HG03469 (cell line): Measurements from ENCODE around the gene ACOXL.
"Not testable (repeated sequence)": the region's sequence is repeated elsewhere in the genome, so short reads cannot be mapped to it uniquely, and the experiment has no call there.

Experiments
- ATAC-seq: cut with Tn5 transposase; IDR thresholded peaks from one replicate; pipeline ENCODE4 v1.9.1; 2021; ENCODE audit warnings: mild to moderate bottlenecking, moderate library complexity, moderate number of reproducible peaks; ENCODE audit not compliant: unreplicated experiment

Gene ACOXL

DNA sequence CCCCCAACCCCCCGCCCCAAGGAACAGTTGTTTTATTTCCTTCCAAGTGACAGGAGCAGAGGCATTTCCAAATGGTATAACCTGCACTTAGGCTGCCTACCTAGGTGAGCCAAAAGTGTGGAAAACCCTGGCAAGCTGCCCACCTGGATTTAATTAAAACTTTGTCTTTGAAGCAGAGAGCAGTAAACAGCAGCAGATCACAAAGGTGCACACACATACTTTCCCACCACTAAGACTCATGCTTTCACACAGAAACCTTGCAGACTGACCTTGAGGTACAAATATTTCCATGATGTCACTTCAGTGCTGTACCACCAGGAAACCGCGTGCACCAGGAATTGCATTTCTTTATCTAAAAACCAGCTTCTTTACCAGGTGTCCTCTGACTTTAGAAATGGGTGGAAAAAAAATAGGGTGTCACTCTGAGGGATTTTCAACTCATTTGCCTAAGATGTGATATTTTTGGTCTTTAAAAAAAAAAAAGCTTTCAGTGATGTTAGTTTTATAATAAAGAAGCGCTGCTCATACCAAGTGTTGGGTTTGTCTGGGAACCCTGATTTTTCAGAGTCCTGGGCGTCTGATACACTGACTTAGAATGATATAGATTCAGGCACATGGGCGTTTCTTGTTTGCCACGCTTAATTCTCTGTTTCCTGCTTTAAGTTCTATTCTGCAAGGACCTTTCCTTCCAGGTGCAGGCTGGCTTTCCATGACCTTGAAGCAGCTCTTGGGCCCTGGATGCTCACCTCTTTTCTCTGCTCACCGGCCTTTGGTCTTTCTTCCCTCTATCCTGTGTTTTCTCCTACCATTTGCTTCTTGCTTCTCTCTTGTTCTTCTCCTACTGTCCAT, 317.6 kb downstream of the ACOXL start:
- peak; percentile 39 for ATAC-seq

GRCh38 chr2:111050701-111051376, 318.5 kb downstream of the ACOXL start:
- ATAC-seq, result no peak

DNA sequence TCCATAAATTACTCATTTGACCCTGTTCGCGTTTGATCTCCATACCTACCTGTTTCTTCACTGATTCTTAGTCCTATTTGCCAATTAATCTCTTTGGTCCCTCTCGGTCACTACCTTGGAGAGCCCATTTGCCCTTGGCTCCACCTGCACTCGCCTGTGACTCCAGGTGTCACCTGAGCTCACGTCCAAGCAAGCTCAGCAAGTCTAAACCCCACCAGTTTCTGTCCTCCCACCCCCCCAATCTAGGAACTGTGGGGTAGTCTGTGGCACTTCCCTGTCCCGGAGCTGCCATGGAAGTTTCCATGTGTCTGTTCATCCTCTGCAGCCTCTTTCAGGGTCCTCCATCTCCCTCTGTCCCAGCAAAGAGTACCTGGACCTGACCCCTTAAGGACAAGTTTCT, 320.2 kb downstream of the ACOXL start:
- ATAC-seq, result no peak

GRCh38 chr2:111053266-111053665, 320.9 kb downstream of the ACOXL start:
- ATAC-seq, result no peak

- no peak for ATAC-seq
These were observed 321.6 kb downstream of the ACOXL start for GRCh38 chr2:111053825-111054515.

DNA sequence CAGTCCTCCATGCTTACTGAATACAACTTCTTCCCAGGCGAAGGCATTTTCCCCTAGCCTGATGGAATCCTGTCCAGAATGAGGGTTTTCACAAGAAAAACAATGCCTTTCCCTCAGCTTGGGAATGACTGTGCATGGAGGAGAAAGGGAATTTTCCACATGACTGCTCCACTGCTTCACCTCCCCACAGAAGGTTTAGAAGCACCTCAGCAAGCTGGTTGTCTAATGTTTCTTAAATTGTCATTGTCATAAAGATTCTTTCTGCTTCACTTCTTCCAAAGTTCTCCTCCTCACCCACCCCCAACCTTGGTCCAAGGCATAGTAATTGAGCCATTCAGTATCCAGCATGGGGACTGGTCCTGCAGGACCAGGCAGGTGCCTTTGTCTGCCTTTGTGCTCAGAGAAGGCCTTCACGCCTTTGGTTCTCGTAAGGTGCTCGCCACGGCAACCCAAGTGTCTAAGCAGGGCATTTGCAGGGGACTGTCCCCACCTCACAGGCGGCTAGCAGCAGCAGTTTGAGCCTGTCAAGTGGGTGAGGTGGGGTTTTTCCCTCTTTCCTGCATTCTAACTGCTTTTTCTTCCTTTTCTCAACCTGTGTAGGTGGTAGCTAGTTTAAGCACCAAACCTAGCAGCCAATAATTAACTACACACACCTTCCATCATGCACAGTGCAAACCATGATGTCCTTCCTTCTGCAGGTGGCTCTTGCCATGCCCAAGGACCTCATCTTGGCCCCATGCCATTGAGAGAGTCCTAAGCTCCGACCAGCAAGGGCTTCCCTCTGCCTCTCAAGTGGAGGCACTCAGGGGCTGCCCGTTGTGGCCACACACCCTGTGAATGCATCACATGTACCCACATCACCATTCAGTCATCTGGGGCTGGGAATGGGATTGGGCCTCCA, 322.7 kb downstream of the ACOXL start:
- ATAC-seq, result peak; percentile 48

GRCh38 chr2:111055735-111056134, 323.4 kb downstream of the ACOXL start:
- no peak for ATAC-seq

DNA sequence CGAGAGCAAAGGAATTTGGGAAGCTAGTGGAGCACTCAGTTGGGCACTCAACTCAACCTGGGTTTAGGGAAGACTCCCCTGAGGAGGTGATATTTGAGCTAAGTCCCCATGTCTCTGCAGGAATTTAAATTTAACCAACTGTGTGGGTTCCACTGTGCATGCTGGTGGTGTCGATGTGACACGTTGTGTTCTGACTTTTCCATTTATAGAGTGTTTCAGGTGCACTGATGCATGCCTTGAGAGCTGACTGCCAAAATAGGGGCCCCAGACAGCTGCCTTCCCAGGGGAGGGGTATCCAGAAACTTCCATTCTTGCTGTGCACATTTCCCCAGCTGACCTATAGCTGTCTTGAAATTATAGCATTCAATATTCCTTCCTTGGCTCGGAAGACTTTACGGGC, 324.7 kb downstream of the ACOXL start:
- ATAC-seq, result no peak

DNA sequence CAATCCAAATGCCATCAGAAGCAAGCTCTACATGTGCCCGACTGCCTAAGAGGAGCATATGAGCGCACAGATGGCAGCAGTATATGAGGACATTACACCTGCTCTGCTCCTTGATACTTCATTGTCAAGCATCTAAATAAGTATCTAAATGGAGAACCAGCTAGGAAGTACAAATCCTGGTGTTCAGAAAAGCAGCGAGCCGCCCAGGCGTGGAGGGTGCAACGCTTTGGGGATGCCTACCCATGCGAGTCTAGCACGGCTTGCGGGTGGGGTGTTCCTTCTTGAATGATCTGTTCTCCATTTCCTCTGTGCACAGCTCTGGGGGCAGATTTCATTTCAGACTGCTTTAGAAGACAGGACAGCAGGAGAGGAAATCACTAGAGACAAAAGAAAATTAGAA, 325.3 kb downstream of the ACOXL start:
- ATAC-seq, result no peak

- no peak for ATAC-seq
These were observed 325.9 kb downstream of the ACOXL start for GRCh38 chr2:111058264-111058663.

GRCh38 chr2:111061191-111061590, 328.8 kb downstream of the ACOXL start:
- no peak for ATAC-seq

DNA sequence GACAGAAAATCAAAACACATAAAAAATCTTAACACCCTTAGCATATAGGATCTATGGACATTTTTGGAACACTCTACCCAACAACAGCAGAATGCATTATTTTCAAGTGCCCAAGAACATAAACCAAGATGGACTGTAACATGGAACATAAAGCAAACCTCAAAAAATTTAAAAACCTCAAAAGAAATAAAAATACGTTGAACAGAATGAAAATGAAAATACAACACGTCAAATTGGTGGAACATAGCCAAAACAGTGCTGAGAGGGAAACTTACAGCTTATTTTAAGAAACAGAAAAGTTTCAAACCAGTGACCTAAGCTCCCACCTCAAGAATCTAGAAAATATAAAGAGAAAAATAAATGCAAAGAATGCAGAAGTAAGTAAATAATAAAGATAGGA, 330.0 kb downstream of the ACOXL start:
- ATAC-seq, result no peak

GRCh38 chr2:111066062-111066593, 333.8 kb downstream of the ACOXL start:
- no peak for ATAC-seq

DNA sequence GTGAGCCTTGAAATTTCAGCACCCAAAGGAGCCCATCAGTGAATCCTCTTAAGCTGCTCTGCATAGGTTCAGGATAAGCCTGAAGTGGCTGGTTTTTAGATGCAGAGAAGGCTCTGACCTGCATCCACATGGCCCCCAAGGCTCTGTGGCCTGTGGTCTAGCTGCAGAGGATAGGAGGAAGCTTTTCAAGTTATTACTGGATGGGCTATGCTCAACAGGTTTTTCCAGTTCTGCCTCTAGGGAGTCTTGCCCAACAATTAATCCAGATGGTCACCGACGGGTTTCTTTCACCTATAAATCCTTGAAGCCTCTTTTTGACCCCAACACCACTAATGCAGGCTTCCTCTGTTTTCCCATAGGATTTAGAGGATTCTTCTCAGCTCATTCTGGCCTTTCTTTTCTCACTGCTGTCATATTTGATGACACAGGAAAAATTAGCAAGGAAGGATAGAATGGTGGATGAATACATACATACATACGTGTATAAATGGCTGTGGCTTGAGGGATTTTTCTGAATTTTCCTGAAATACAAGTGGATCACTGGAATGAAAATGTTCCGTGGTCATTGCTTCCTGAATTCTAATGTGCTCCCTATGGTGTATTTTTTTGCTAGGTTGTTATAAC, 336.2 kb downstream of the ACOXL start:
- no peak for ATAC-seq

DNA sequence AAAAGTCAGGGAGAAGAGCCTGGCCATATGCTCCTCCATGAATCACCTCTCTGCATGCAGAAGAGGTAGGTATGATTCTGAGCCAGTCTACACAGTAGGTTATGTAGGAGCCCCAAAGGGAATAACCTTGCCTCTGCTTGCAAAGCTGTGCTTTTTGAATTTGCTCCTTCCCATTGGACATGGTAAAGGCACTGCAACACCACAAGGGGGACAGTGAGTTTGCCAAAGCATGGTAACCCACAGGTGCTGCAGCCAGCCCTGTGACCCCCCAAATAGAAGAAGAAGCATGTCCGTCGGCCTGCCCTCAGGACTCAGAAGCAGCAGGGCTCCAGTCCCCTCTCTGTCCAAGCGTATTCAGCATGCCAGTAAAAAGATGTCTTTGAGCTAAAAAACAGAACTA, 337.3 kb downstream of the ACOXL start:
- no peak for ATAC-seq

DNA sequence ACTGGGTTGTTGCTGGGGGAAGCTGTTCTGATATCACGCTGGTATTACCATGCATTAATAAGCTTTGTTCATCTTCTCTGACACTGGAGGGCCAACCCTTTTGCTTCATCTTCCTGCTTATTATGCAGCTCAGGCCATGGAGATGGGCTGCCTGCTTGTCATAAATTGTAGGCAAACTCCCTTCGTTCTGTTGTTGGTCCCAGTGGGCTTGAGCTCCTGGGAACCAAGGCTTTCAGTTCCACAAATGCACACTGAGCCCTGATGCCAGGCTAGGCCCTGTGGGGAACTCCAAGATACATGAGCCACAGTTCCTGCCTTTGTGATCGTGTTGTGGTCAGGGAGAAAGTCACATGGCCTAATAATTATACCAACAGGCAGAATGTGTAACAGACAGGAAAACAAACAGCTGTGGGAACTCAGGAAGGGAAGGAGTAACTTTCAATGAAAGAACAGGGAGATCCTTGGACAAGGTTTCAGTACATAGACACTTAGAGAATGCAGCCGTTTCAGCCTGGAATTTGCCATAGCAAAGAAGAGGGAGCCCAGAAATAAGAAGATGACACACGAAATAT, 339.3 kb downstream of the ACOXL start:
- no peak for ATAC-seq

DNA sequence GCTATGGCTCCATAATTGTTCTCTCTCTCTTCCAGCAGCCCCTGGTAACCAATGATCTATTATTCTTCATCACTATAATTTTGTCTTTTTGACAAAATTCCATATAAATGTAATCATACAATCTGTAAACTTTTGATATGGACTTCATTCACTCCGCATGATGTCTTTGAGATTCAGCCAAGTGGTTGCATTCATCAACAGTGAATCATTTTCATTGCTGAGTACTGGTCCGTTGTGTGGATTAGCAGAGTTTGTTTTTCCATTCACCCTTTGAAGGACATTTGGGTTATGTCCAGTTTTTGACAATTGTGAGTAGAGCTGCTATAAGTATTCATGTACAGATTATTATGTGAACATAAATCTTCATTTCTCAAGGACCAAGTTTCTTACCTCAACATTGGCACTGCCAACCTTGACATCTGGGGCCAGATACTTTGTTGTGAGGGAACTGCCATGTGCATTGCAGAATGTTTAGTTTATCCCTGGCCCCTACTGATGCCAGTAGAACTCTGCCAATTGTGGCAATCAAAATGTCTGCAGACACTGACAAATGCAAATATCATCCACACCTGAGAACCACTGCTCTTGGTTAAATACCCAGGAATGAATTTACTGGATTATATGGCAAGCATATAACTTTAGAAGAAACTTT, 340.0 kb downstream of the ACOXL start:
- no peak for ATAC-seq

DNA sequence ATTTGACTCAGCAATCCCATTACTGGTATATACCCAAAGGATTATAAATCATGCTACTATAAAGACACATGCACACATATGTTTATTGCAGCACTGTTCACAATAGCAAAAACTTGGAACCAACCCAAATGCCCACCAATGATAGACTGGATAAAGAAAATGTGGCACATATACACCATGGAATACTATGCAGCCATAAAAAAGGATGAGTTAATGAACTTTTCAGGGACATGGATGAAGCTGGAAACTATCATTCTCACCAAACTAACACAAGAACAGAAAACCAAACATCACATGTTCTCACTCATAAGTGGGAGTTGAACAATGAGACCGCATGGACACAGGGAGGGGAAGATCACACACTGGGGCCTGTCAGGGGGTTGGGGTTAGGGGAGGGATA, 350.3 kb downstream of the ACOXL start:
- ATAC-seq, result not testable (repeated sequence)

- no peak for ATAC-seq
These were observed 359.4 kb downstream of the ACOXL start for GRCh38 chr2:111091811-111092211.
